ENCODE measurements around the gene IYD.
A peak's percentile ranks its signal among the peaks of the same experiment; 100 is the strongest.

Gene IYD

GRCh38 chr6:150395388-150396009 is 26.7 kb downstream of the IYD start:
- no peak for DNase-seq

- no peak for DNase-seq
Measured at GRCh38 chr6:150403458-150404246, 34.8 kb downstream of the IYD start.

GRCh38 chr6:150406948-150407347 is 38.1 kb downstream of the IYD start:
- no peak for DNase-seq

DNA sequence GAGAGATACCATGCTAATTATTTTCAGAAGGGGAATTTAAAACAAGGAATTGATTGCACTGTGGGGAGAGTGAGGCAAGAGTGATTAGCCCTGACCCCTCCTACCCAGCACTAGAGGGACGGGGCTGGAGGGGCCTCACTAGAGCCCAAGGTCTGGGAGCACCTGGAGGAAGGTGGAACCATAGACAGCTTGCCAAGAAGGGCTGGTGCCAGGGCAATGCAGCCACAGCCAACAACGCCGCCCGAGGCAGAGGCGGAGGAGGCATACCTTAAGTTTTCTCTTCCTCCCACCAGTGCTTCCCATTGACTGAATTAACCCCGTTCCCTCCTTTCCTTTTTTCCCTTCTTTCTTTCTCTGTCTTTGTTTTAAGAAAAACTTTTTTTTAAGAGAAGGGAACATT is 40.0 kb downstream of the IYD start:
- DNase-seq: no peak

- DNase-seq: no peak
Measured at GRCh38 chr6:150409576-150410066, 40.8 kb downstream of the IYD start.

DNA sequence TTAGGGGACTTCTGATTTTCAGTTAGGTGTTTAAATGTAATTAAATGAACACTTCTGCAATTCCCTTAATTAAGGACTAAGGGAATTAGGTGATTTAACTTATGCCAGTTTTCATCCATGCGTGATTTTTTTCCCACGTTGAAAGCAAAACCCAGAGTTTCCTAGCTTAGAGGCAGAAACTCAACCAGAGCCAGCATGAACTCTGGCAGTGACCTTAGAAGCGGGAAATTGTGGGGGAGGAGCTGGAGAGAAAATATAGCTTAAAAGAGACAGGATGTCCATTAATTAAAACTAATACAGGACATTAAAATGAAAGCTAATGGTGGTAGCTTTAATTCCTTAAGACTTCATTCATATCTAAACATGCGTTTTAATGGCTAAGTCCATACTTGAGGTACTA is 41.6 kb downstream of the IYD start:
- DNase-seq: no peak

DNA sequence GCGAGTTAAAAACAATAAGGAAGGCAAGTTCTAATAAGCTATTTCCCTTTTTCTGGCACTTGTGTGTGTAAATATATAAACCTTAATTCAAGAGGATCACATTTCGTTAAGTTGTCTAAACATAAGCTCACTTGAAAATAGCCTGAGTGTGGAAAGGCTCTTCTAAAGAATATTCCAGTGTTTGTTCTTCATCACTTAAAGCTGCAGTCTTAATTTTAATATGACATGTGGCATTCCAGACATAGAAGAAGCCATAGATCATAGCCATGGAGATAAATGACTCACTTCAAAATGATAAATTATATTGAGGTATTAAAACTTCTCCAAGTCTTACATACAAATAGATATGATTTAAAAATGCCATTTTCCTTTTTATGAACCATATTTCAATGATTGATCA is 42.1 kb downstream of the IYD start:
- DNase-seq: no peak

DNA sequence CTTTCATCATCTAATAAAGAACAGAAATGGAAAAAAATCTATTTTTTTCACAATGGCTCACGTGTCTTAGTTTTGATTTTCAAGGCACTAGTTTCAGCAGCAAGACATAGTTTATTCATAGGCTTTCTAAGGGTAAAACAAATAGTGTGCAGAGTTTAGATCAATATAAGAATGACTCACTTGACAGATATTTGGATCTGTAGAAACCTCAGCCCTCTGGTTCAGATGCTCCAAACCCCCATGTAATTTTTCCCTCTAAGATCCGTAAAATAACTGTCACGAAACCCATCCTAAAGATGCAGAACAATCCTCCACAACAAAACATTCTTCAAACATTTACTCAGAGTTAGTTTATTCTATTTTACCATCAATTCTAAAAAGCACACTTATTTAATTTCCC is 43.4 kb downstream of the IYD start:
- no peak for DNase-seq

DNA sequence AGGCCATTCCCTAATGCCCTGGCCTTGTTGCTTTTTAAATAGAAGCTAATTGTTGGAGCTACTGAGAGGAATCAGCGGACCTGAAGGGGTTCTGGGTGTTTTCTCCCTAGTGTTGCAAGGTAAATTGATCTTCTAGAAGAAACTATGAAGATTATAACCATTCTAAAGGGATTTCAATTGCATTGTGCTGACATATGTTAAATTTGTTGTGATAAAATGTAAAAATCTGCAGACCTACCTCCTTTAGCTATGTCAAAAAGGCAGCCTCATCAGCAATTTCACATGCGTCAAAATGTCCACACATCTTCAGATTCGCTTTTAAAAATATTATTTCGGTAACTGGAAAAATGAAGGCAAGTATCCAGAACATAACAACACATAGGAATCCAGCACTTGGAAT is 44.4 kb downstream of the IYD start:
- DNase-seq: no peak

DNA sequence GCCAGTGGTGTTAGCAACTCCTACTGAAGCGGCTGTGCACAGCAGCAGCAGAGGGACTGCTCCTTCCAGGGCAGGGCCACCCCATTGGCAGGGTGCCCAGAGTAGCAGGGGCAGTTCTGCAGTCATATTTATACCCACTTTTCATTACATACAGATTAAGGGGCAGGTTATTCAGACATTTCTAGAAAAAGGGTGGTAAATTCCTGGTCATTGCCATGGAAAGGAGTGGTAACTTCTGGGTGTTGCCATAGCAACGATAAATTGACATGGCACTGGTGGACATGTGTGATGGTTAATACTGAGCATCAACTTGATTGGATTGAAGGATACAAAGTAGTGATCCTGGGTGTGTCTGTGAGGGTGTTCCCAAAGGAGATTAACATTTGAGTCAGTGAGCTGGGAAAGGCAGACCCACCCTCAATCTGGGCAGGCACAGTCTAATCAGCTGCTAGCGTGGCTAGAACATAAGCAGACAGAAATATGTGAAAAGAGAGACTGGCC is 45.0 kb downstream of the IYD start:
- no peak for DNase-seq

GRCh38 chr6:150416128-150416527 is 47.3 kb downstream of the IYD start:
- no peak for DNase-seq

DNA sequence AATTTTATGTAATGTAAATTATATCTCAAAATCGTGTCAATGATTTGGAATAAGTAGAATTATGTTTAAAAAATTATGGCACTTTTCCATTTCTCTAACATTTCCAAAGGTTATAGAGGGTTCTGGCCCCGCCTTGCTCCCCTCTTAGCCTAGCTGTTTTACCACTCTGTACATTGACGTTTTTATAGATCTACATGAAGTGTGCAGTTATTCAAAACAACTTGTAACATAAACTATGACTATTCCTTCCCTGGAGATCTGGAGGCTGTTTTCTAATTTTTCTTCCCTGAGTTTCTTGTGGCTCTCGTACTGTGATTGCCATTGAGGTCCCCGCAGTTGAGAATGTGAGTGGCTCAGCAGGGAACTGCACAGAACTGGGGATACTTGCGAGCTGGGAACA is 48.4 kb downstream of the IYD start:
- DNase-seq: no peak

- DNase-seq: no peak
Measured at GRCh38 chr6:150417899-150418826, 49.4 kb downstream of the IYD start.

DNA sequence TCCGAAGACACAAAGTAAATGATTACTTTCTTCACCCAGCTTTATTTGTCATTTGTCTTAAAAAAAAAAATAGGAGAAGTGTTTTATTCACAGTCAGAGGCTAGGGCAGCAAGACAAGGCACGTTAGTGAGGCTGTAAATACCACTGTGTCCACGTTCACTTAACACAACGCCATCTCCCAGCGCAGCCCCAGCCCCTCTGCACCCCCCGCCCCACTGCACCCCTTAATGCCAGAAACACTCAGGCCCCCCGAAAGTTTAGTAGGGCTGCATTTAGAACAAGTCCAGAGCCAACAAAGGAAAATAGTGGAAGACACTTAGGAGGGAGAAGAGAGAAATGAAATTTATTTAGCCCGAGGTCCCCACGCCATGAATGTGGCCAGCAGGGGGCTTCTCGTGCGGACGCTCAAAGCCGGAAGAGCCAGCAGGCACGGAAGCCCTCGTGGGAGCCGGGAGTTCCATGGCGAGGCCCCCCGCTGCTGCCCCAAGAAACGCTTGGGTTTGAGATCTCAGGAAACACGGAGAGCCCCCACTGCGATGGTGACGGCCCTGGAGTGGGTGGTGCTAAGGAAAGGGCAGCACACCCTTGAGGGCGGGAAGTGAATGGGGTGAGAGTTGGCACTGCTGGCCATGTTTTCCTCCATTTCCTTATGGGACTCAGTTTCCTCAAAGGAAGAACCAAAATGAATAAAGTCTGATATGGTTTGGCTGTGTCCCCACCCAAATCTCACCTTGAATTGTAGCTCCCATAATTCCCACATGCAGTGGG is 50.2 kb downstream of the IYD start:
- peak; percentile 55 for DNase-seq

DNA sequence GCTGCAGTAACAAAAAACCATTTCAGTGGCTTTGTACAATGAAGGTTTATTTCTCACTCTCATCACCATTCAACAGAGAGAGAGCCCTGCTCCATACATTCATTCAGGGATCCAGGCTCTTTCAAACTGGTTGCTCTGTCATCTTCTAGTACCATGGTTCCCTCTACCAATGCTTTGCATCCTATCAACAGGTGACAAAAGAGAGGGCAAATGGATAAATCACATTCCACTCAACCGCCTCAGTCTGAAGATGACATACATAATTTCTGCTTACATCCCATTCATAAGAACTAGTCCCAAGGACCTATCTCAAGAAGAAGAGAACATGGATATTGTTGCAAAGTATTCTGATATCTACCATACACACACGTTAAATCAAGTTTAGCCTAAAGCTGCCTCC is 51.6 kb downstream of the IYD start:
- no peak for DNase-seq

GRCh38 chr6:150420926-150421325 is 52.1 kb downstream of the IYD start:
- no peak for DNase-seq

GRCh38 chr6:150425508-150425907 is 56.7 kb downstream of the IYD start:
- DNase-seq: no peak

DNA sequence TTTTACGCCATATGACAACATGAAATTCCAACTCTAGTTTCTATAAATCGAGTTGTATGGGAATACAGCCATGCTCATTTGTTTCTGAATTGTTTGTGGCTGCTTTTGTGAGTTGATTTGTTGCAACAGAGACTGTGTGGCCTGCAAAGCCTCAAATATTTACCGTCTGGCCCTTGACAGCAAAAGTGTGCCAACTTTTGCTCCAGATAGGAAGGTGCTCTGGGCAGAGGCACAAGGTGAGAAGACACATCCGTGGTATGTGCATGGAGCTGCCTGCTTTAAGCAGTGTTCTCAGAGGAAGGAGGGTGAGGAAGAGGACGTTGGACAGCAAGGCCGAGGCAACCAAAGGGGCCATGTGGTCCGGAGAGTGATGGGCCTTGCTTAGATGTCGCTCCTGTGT is 57.4 kb downstream of the IYD start:
- DNase-seq: no peak

DNA sequence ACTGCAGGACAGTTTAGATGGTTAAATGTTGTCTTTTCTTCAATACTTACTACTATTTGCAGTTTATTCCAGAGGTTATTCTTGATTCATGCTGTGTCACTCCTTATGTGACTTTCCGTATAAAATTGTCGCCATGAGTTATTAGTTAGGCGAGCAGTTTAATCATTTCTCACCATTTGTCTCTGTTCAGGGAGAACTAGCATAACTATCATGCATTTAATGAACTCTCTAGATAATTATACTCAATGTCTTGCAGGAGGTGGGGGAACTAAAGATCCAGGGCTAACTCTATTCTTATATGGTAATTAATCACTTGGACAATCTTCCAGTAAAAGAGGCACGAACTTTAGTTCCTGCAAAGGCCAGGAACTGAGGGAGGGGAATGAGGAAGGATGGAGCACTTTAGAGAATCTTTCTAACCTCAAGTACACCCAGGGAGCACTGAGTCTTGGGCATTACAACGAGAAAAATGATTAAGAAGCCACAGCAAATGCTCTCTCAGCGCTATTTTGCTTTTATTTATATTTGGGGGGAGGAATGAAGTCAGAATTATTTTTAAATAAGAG is 58.3 kb downstream of the IYD start:
- no peak for DNase-seq

GRCh38 chr6:150427843-150428242 is 59.0 kb downstream of the IYD start:
- DNase-seq: no peak

GRCh38 chr6:150430815-150431214 is 62.0 kb downstream of the IYD start:
- DNase-seq: no peak

- DNase-seq: no peak
Measured at GRCh38 chr6:150435360-150435759, 66.5 kb downstream of the IYD start.

All from CD4-positive, alpha-beta T cell treated with Interleukin-15 for 1 hour (primary cell).